Daoy (cell line): ENCODE results near the gene SLC6A7. TPM values are rescaled to one million over a fixed set of nuclear protein-coding genes. Genes with fewer than 3 reads are reported as not detected.

Experiments
- total RNA-seq: library from RNA; depleted of rRNA; stranded (reverse); fragments of >200 nt; shearing (Covaris generic); gene quantifications from 2 replicates; pipeline ENCODE4 v1.2.3, GENCODE V29; 2014; rRNA removed

Gene SLC6A7
- total RNA-seq, 1 experiment from 2014 or later: 0.06 TPM

Other genes with a start within 250 kb of the SLC6A7 start
- not detected in 2 replicates for gene PDE6A, start 245.3 kb upstream of the SLC6A7 start, total RNA-seq
- gene SLC26A2, start 229.3 kb upstream of the SLC6A7 start, total RNA-seq: 9.3 and 11.1 TPM in 2 replicates
- 1.7 and 4.3 TPM in 2 replicates for gene TIGD6, start 189.4 kb upstream of the SLC6A7 start, total RNA-seq
- 33.2 and 35.6 TPM in 2 replicates for gene HMGXB3, start 189.3 kb upstream of the SLC6A7 start, total RNA-seq
- 0.11 TPM in 1 of 2 replicates, not detected in the other for gene CSF1R, start 103.5 kb upstream of the SLC6A7 start, total RNA-seq
- 8.6 and 9.4 TPM in 2 replicates for gene PDGFRB, start 34.2 kb upstream of the SLC6A7 start, total RNA-seq
- 0.06 and 1.3 TPM in 2 replicates for gene CDX1, start 23.3 kb upstream of the SLC6A7 start, total RNA-seq
- gene CAMK2A, start 99.7 kb downstream of the SLC6A7 start, total RNA-seq: 0.23 TPM in 1 of 2 replicates, not detected in the other
- gene ARSI, start 112.8 kb downstream of the SLC6A7 start, total RNA-seq: 4.5 and 9.4 TPM in 2 replicates
- 84.9 and 90.0 TPM in 2 replicates for gene TCOF1, start 167.6 kb downstream of the SLC6A7 start, total RNA-seq
- not detected in 2 replicates for gene CD74, start 222.8 kb downstream of the SLC6A7 start, total RNA-seq